ENCODE results near the gene FRMD4A. TPM values are rescaled to one million over a fixed set of nuclear protein-coding genes. Genes with fewer than 3 reads are reported as not detected.

FRMD4A gene
- total and polyA plus RNA-seq, 2 experiments from 2014 or later: 3.7 to 12.6 TPM

DNA sequence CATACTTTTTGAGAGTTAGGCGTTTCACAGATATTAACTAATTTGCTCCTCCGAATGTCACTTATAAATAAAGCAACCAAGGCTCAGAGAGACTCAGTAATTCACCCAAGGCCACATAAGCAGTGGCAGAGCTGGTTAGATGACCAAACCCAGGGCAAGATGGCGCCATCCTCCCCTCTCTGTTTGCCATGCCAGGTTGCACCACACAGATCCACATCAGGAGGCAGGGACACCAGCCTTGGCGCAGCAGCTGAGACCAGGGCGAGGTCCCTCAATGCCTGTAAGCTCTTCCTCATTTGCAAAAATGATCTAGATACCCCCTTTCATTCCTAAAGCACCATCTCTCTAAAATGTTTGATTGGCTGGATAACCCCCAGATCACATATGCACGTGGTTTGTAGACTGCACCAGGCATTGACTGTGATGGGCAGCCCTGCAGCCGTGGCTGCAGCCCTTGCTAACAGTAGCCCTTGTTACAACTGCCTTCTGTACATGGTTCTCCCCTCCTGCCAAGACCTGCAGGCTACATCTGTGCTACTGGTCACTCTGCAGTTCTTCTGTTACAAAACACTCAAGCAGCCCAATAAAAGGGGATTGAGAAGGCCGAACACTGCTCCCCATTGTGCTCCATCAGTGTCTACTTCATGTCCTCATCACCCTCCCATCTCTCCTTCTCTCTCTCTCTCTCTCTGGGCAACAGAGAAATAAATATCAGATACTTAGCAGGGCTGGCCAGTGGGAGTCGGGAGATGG is 445.3 kb downstream of the FRMD4A start:
- Histone ChIP-seq H3K27ac (no peak overlapping the region), H3K4me3 (no peak overlapping the region), H3K27me3 (peaks cover 4% of the 10 kb centered on the region), H3K9me3 (ENCODE audit: low read depth) (no peaks in the 10 kb centered on the region), H3K4me1 (ENCODE audit: low read depth) (peaks cover 4% of the 10 kb centered on the region), H3K36me3 (no peaks in the 10 kb centered on the region)
- no peak for DNase-seq (ENCODE audit: low read depth in 1 of 2, low spot score in 1 of 2)
- TF ChIP-seq, protein P1, sequence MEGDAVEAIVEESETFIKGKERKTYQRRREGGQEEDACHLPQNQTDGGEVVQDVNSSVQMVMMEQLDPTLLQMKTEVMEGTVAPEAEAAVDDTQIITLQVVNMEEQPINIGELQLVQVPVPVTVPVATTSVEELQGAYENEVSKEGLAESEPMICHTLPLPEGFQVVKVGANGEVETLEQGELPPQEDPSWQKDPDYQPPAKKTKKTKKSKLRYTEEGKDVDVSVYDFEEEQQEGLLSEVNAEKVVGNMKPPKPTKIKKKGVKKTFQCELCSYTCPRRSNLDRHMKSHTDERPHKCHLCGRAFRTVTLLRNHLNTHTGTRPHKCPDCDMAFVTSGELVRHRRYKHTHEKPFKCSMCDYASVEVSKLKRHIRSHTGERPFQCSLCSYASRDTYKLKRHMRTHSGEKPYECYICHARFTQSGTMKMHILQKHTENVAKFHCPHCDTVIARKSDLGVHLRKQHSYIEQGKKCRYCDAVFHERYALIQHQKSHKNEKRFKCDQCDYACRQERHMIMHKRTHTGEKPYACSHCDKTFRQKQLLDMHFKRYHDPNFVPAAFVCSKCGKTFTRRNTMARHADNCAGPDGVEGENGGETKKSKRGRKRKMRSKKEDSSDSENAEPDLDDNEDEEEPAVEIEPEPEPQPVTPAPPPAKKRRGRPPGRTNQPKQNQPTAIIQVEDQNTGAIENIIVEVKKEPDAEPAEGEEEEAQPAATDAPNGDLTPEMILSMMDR (IDR thresholded peaks at IDR 0.05; ENCODE audit: low read depth, low read length): no peak

DNA sequence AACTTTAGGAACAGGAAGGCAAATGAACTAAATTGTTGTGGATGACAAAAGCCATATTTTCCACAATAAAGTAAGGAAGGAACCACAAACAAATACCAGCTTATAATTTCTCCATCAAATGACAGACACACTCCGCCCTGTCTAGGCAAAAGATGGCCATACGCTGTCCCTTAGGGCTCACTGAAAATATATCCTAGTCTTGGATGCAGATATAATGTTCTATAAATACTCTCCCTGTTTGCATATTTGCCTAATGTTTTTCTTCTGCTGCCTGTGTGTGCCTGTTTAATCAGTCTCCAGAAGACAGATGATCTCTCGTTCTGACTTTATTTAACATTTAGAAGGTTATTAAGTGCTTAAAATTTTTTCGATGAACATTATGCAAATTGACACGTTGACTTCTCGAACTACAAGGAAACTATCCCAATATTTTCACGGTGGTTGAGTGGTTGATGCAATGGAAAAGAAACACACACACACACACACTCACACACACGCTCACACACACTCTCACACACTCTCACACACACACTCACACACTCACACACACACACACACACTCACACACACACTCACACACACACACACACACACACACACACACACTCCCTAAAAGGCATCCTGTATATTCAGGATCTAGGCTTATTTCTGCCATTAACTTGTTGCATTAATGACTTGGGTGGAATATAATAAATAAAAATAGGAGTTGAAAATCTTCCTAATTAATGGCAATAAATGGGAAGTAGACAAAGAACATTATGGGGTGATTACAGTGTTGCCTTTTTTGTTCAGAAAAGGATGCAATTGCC is 446.9 kb downstream of the FRMD4A start:
- Histone ChIP-seq H3K4me3 (no peak overlapping the region), H3K27me3 (peaks cover 3% of the 10 kb centered on the region), H3K36me3 (no peaks in the 10 kb centered on the region), H3K27ac (no peak overlapping the region), H3K4me1 (ENCODE audit: low read depth) (peaks cover 4% of the 10 kb centered on the region), H3K9me3 (ENCODE audit: low read depth) (no peaks in the 10 kb centered on the region)
- DNase-seq (ENCODE audit: low read depth in 1 of 2, low spot score in 1 of 2): no peak
- TF ChIP-seq, protein P1 (IDR thresholded peaks at IDR 0.05; ENCODE audit: low read depth, low read length): no peak

DNA sequence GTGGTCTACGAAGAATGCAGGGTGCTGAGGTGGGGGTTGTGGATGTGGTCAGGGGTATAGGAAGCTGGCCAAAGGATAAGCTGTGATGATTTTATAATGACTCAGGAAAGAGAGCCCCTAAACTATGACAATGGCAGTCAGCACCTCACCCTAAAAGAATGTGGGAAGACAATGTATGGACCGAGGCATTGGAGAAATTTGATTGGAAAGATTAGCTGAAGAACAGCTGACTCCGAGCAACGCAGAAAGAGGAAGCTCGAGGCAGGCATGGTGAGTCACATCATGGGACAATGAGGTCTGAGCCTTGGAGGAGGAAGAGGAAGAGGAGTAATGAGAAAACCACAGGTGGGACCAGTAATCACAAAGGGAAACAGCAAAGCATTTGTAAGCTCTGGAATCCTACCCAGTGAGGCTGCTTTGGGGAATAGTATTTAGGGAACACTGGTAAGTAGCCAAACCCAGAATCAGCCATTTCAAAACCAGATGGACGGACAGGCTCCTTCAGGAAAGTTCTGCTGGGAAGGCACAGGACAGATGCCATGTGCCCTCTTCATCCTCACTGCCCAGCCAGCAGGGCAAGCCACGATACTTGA is 448.5 kb downstream of the FRMD4A start:
- H3K27me3 ChIP-seq: no peaks in the 10 kb centered on the region
- peaks cover 14% of the 10 kb centered on the region for H3K4me1 ChIP-seq (ENCODE audit: low read depth)
- no peak overlapping the region for H3K27ac ChIP-seq
- H3K4me3 ChIP-seq: no peak overlapping the region
- TF ChIP-seq, protein P1 (IDR thresholded peaks at IDR 0.05; ENCODE audit: low read depth, low read length): no peak
- peak in 1 of 2 donors; percentile 88 for DNase-seq (ENCODE audit: low read depth in 1 of 2, low spot score in 1 of 2)
- no peaks in the 10 kb centered on the region for H3K36me3 ChIP-seq
- no peaks in the 10 kb centered on the region for H3K9me3 ChIP-seq (ENCODE audit: low read depth)

DNA sequence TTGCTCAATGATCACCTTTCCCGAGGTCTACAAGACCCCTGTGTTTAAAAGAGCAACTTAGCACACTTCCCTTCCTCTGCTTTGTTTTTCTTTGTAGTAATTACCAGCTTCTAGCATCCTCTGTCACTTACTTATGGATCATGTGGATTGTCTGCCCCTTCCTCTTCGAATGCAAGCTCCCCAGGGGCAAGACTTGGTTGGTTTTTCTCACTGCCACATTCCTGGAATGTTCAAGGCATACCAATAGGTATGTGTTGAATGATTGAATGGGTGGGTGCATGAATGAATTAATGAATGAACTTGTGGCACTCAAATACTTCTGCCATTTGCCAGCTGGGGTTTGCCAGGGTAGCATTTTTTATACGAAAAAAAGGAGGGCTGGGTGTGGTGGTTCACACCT is 450.0 kb downstream of the FRMD4A start:
- Histone ChIP-seq H3K27me3 (no peaks in the 10 kb centered on the region), H3K27ac (no peak overlapping the region), H3K36me3 (no peaks in the 10 kb centered on the region), H3K4me1 (ENCODE audit: low read depth) (peaks cover 17% of the 10 kb centered on the region), H3K9me3 (ENCODE audit: low read depth) (no peaks in the 10 kb centered on the region), H3K4me3 (no peak overlapping the region)
- TF ChIP-seq, protein P1 (IDR thresholded peaks at IDR 0.05; ENCODE audit: low read depth, low read length): no peak
- no peak for DNase-seq (ENCODE audit: low read depth in 1 of 2, low spot score in 1 of 2)

DNA sequence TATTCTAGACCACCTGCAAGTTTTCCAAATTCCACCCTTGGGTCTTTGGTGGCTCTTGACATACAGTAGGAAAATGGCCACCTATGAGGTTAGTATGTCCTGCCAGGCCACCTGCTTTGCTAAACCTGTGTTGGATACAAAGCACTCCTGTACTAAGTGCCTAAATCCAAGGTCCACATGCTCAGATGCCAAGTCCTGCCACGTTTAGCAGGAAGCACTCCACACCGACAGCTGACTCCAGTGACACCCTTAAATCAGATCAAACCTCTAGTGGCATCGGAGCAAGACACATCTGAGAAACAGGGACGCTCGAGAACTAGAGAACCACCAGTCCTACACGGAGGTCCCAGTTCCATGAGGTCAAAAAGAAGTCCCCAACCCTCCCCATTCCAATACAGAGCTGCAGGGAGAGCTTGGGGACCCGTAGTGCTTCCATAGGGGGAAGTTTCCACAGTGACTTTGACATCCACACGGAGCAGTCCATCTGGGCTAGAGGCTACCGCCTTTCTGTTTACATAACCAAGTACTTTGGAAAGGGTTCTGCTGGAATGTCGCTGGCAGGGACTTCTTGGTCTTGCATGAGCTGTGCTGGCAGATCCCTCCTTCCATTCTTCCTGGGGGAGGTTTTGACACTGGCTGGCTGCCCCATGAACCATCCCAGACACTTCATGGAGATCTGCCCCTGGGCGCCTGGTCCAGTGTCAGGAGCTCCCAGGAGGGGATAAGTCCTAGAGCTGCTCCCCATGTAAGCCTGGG is 453.4 kb downstream of the FRMD4A start:
- Histone ChIP-seq H3K27ac (peak overlapping the region; percentile 73), H3K4me3 (no peak overlapping the region), H3K9me3 (ENCODE audit: low read depth) (no peaks in the 10 kb centered on the region), H3K4me1 (ENCODE audit: low read depth) (peaks cover 14% of the 10 kb centered on the region), H3K27me3 (no peaks in the 10 kb centered on the region), H3K36me3 (no peaks in the 10 kb centered on the region)
- TF ChIP-seq, protein P1 (IDR thresholded peaks at IDR 0.05; ENCODE audit: low read depth, low read length): no peak
- peak in 1 of 2 donors; percentile 55 for DNase-seq (ENCODE audit: low read depth in 1 of 2, low spot score in 1 of 2)
